ENCODE data around the gene SH2B3.
"Not testable (repeated sequence)": the region's sequence is repeated elsewhere in the genome, so short reads cannot be mapped to it uniquely, and the experiment has no call there.

The SH2B3 gene

GRCh38 chr12:111394480-111394879 is 11.2 kb upstream of the SH2B3 start:
- Histone ChIP-seq H3K27me3 (ENCODE audit: insufficient read depth, low read length) (peaks cover 4% of the 10 kb centered on the region), H3K4me1 (ENCODE audit: insufficient read depth, low read length) (no peaks in the 10 kb centered on the region), H3K36me3 (ENCODE audit: insufficient read depth, low read length) (no peaks in the 10 kb centered on the region), H3K9me3 (ENCODE audit: low read length) (no peaks in the 10 kb centered on the region), H2AFZ (ENCODE audit: low read depth, low read length) (no peak overlapping the region), H3K4me3 (ENCODE audit: low read length) (no peak overlapping the region)

DNA sequence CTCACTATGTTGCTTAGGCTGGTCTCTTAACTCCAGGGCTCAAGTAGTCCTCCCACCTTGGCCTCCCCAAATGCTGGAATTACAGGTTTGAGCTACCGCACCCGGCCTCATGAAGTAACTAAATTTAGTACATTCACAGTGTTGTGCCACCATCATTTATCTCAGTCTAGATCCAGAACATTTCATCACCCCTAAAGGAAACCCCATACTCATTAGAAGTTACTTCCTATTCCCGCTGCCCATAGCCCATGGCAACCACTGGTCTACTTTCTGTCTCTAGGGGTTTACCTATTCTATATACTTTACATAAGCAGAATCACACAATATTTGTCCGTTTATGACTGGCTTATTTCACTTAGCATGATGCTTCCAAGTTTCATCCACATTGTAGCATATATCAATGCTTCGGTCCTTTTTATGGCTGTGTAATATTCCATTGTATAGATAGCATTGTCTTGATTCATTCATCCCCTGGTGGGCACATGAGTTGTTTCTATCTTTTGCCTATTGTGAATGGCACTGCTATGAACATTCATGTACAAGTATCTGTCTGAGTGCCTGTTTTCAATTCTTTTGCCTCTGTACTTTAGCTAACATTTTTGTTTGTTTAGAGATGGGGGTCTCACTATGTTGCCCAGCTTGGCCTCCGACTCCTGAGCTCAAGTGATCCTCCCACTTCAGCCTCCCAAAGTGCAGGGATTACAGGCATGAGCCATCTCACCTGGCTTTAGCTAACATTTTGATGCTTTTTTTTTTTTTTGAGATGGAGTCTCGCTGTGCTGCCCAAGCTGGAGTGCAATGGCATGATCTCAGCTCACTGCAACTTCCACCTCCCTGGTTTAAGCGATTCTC is 10.2 kb upstream of the SH2B3 start:
- Histone ChIP-seq H2AFZ (ENCODE audit: low read depth, low read length) (no peak overlapping the region), H3K4me1 (ENCODE audit: insufficient read depth, low read length) (no peaks in the 10 kb centered on the region), H3K4me3 (ENCODE audit: low read length) (no peak overlapping the region), H3K36me3 (ENCODE audit: insufficient read depth, low read length) (no peaks in the 10 kb centered on the region), H3K27me3 (ENCODE audit: insufficient read depth, low read length) (peaks cover 4% of the 10 kb centered on the region), H3K9me3 (ENCODE audit: low read length) (no peaks in the 10 kb centered on the region)

DNA sequence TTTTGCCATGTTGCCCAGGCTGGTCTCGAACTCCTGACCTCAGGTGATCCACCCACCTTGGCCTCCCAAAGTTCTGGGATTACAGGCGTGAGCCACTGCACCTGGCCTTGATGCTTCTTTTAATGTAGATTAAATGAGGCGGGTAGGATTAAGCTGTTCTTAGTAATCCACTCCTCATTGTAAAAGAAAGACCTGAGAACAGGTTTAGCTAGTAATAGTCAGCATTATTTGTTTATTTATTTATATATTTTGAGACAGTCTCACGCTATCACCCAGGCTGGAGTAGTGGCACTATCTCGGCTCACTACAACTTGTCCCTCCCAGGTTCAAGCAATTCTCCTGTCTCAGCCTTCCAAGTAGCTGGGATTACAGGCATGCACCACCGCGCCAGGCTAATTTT is 9.5 kb upstream of the SH2B3 start:
- H3K4me3 ChIP-seq (ENCODE audit: low read length); H2AFZ ChIP-seq (ENCODE audit: low read depth, low read length); H3K36me3 ChIP-seq (ENCODE audit: insufficient read depth, low read length); H3K9me3 ChIP-seq (ENCODE audit: low read length); H3K27me3 ChIP-seq (ENCODE audit: insufficient read depth, low read length); H3K4me1 ChIP-seq (ENCODE audit: insufficient read depth, low read length): not testable (repeated sequence)

GRCh38 chr12:111396726-111397445 is 8.8 kb upstream of the SH2B3 start:
- no peak overlapping the region for H3K4me3 ChIP-seq (ENCODE audit: low read length)
- peaks cover 4% of the 10 kb centered on the region for H3K27me3 ChIP-seq (ENCODE audit: insufficient read depth, low read length)

DNA sequence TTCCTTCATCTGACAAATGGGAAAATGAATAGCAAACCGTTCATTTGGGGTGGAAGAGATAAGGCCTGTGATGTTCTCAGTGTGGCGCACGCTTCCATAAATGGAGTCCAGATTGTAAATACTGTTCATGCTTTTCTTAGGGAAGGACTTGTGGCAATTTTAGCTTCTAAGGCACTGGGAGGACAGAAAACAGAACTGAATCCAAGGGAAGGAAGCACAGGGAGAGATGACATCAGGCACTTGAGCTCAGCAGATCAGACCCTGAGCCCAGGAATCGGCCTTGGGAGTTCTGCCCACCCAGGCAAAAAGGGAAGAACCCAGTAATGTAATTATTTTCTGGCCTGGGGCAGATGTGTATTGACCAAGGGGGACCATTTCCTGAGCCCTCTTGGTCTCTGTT is 7.2 kb upstream of the SH2B3 start:
- no peaks in the 10 kb centered on the region for H3K4me1 ChIP-seq (ENCODE audit: insufficient read depth, low read length)
- H3K9me3 ChIP-seq (ENCODE audit: low read length): no peaks in the 10 kb centered on the region
- H3K36me3 ChIP-seq (ENCODE audit: insufficient read depth, low read length): no peaks in the 10 kb centered on the region
- peaks cover 4% of the 10 kb centered on the region for H3K27me3 ChIP-seq (ENCODE audit: insufficient read depth, low read length)
- H3K4me3 ChIP-seq (ENCODE audit: low read length): no peak overlapping the region
- H2AFZ ChIP-seq (ENCODE audit: low read depth, low read length): no peak overlapping the region

More at GRCh38 chr12:111396726-111397445, 8.8 kb upstream of the SH2B3 start:
- no peaks in the 10 kb centered on the region for H3K4me1 ChIP-seq (ENCODE audit: insufficient read depth, low read length)
- no peaks in the 10 kb centered on the region for H3K36me3 ChIP-seq (ENCODE audit: insufficient read depth, low read length)
- H3K9me3 ChIP-seq (ENCODE audit: low read length): no peaks in the 10 kb centered on the region
- no peak overlapping the region for H2AFZ ChIP-seq (ENCODE audit: low read depth, low read length)

- H3K9me3 ChIP-seq (ENCODE audit: low read length); H3K27me3 ChIP-seq (ENCODE audit: insufficient read depth, low read length); H3K4me3 ChIP-seq (ENCODE audit: low read length); H2AFZ ChIP-seq (ENCODE audit: low read depth, low read length); H3K36me3 ChIP-seq (ENCODE audit: insufficient read depth, low read length); H3K4me1 ChIP-seq (ENCODE audit: insufficient read depth, low read length): not testable (repeated sequence)
Measured at GRCh38 chr12:111399741-111400404, 5.8 kb upstream of the SH2B3 start.

DNA sequence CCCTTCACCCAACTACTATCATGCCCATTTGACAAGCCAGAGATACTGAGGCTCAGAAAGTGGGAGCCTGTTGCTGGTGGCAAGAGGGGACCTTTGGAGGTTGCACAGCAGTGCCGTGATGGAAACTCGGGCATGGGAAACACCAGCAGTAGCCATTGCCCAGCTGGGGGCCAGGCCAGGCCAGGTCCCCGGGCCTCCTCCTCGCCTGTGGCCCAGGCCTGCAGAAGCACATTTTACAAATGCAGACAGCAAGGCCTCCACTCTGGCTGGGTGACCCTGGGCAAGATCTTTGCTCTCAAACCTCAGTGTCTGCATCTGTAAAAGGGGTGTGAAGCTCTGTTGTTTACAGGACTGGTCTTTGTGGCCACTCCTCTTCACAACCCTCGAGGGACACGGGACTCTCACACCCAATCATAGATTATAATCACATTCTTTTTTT is 4.5 kb upstream of the SH2B3 start:
- Histone ChIP-seq H3K36me3 (ENCODE audit: insufficient read depth, low read length) (no peaks in the 10 kb centered on the region), H3K4me1 (ENCODE audit: insufficient read depth, low read length) (peaks cover 1% of the 10 kb centered on the region), H3K9me3 (ENCODE audit: low read length) (no peaks in the 10 kb centered on the region), H3K27me3 (ENCODE audit: insufficient read depth, low read length) (peaks cover 7% of the 10 kb centered on the region), H3K4me3 (ENCODE audit: low read length) (no peak overlapping the region), H2AFZ (ENCODE audit: low read depth, low read length) (no peak overlapping the region)

- peaks cover 14% of the 10 kb centered on the region for H3K4me1 ChIP-seq (ENCODE audit: insufficient read depth, low read length)
- H3K27me3 ChIP-seq (ENCODE audit: insufficient read depth, low read length); H2AFZ ChIP-seq (ENCODE audit: low read depth, low read length); H3K9me3 ChIP-seq (ENCODE audit: low read length); H3K36me3 ChIP-seq (ENCODE audit: insufficient read depth, low read length); H3K4me3 ChIP-seq (ENCODE audit: low read length): not testable (repeated sequence)
Measured at GRCh38 chr12:111402490-111402824, 3.3 kb upstream of the SH2B3 start.

GRCh38 chr12:111404362-111405148 is 1.2 kb upstream of the SH2B3 start:
- Histone ChIP-seq H3K27me3 (ENCODE audit: insufficient read depth, low read length) (peaks cover 3% of the 10 kb centered on the region), H2AFZ (ENCODE audit: low read depth, low read length) (peak overlapping the region; percentile 87), H3K36me3 (ENCODE audit: insufficient read depth, low read length) (no peaks in the 10 kb centered on the region), H3K4me1 (ENCODE audit: insufficient read depth, low read length) (peaks cover 19% of the 10 kb centered on the region), H3K4me3 (ENCODE audit: low read length) (peak overlapping the region; percentile 60), H3K9me3 (ENCODE audit: low read length) (no peaks in the 10 kb centered on the region)

DNA sequence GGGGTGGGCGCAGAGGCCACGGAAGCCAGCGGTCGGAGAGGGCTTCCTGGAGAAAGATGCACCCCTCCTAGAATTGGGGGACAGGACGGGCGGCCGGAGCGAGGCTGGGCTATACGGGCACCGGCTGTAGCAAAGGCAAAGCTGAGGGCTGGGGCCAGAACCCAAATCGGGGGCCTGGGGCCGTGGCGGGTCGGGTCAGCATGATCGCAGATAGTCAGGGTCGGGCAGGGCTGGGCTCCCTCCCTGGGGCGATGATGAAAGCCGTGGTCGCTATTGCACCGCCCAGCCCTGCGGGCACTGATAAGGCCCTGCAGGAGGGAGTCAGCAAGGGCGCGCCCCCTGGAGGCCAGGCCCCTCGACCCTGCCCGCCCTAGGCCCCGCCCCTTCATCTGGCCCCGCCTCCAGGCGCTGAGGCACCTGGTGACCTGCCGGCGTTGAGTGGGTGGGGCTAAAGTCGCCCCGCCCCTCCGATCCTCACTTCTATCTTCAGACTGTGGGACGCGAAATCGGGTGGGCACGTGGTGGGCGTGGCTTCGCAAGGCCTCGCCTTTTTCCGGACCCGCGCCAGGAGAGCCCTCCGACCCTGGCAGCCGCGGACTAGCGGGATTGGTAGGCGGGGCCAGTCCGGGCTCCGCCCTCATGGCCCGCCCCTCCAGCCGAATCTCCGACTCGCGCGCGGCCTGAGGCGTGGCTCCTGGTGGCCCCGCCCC is 419 bp upstream of the SH2B3 start:
- peak overlapping the region; percentile 87 for H2AFZ ChIP-seq (ENCODE audit: low read depth, low read length)
- H3K4me3 ChIP-seq (ENCODE audit: low read length): peak overlapping the region; percentile 60
- peaks cover 27% of the 10 kb centered on the region for H3K4me1 ChIP-seq (ENCODE audit: insufficient read depth, low read length)
- H3K9me3 ChIP-seq (ENCODE audit: low read length): no peaks in the 10 kb centered on the region
- no peaks in the 10 kb centered on the region for H3K36me3 ChIP-seq (ENCODE audit: insufficient read depth, low read length)
- peaks cover 3% of the 10 kb centered on the region for H3K27me3 ChIP-seq (ENCODE audit: insufficient read depth, low read length)

GRCh38 chr12:111406474-111407376 is 1.0 kb downstream of the SH2B3 start:
- Histone ChIP-seq H3K36me3 (ENCODE audit: insufficient read depth, low read length) (no peaks in the 10 kb centered on the region), H2AFZ (ENCODE audit: low read depth, low read length) (peak overlapping the region; percentile 87), H3K4me1 (ENCODE audit: insufficient read depth, low read length) (peaks cover 32% of the 10 kb centered on the region), H3K9me3 (ENCODE audit: low read length) (no peaks in the 10 kb centered on the region), H3K27me3 (ENCODE audit: insufficient read depth, low read length) (peaks cover 3% of the 10 kb centered on the region), H3K4me3 (ENCODE audit: low read length) (peak overlapping the region; percentile 60)

Measured in neuron (in vitro differentiated cells).